HFFc6 (cell line): ENCODE measurements around the gene FBXW11. TPM values are rescaled to one million over a fixed set of nuclear protein-coding genes. Genes with fewer than 3 reads are reported as not detected.

Experiments used
- DNase-seq: peaks from one replicate; pipeline ENCODE4 v3.0.0-alpha.2; 2018
- H3K27ac Mint-ChIP-seq: 2 replicates; pipeline ENCODE4 v1.8.0; 2020; ENCODE audit warnings: mild to moderate bottlenecking, mixed read lengths
- H3K27me3 Mint-ChIP-seq: 2 replicates; pipeline ENCODE4 v1.8.0; 2021; ENCODE audit warnings: mild to moderate bottlenecking, moderate library complexity, mixed read lengths; ENCODE audit not compliant: insufficient read depth
- H3K36me3 Mint-ChIP-seq: 2 replicates; pipeline ENCODE4 v1.8.0; 2021; ENCODE audit warnings: low read depth, mixed read lengths
- H3K4me1 Mint-ChIP-seq: 2 replicates; pipeline ENCODE4 v1.8.0; 2020; ENCODE audit warnings: low read depth, mixed read lengths
- H3K4me3 Mint-ChIP-seq: 2 replicates; pipeline ENCODE4 v1.8.0; 2020; ENCODE audit warnings: mild to moderate bottlenecking, moderate library complexity, mixed read lengths
- H3K9me3 Mint-ChIP-seq: 2 replicates; pipeline ENCODE4 v1.8.0; 2020; ENCODE audit warnings: mild to moderate bottlenecking, mixed read lengths
- CTCF ChIP-seq: fragments of 200-600 bp; sonication (generic); IDR thresholded peaks from 2 replicates; pipeline ENCODE4 v1.5.0; 2021; ENCODE audit warnings: antibody characterized with exemption, mild to moderate bottlenecking
- total RNA-seq, 6 experiments: library from RNA; stranded (reverse); fragmentation: NEBNext Ultra II Directional; extraction: Animal tissue kit (Norgen Biotek cat#: 25700); gene quantifications; 2 replicates in 1 of 6; 3 replicates in 5 of 6; pipeline ENCODE4 v1.2.3, GENCODE V29; 2021

The FBXW11 gene
- total RNA-seq, 6 experiments from 2014 or later, result 54.5 to 60.5 (median 58.5) TPM

- Mint-ChIP-seq H3K27ac (no peak overlapping the region), H3K27me3 (no peaks in the 10 kb centered on the region), H3K4me1 (peaks cover 30% of the 10 kb centered on the region), H3K4me3 (no peak overlapping the region), H3K9me3 (no peaks in the 10 kb centered on the region), H3K36me3 (no peaks in the 10 kb centered on the region; the same call in 1 of the 2 replicates)
- peak; percentile 65 for DNase-seq
- peak; percentile 91 for TF ChIP-seq CTCF
Observed at GRCh38 chr5:171907725-171908343, 98.6 kb downstream of the FBXW11 start.

GRCh38 chr5:171906703-171907590 lies 99.5 kb downstream of the FBXW11 start:
- H3K36me3 Mint-ChIP-seq, result no peaks in the 10 kb centered on the region; the same call in 1 of the 2 replicates
- no peak for DNase-seq
- H3K27ac Mint-ChIP-seq, result no peak overlapping the region
- peaks cover 24% of the 10 kb centered on the region for H3K4me1 Mint-ChIP-seq
- TF ChIP-seq CTCF, result no peak
- no peaks in the 10 kb centered on the region for H3K27me3 Mint-ChIP-seq
- H3K4me3 Mint-ChIP-seq, result no peak overlapping the region
- H3K9me3 Mint-ChIP-seq, result no peaks in the 10 kb centered on the region

GRCh38 chr5:171906066-171906570 lies 100.3 kb downstream of the FBXW11 start:
- H3K4me3 Mint-ChIP-seq, result no peak overlapping the region
- no peaks in the 10 kb centered on the region for H3K27me3 Mint-ChIP-seq
- no peak for DNase-seq
- no peaks in the 10 kb centered on the region for H3K9me3 Mint-ChIP-seq
- TF ChIP-seq CTCF, result no peak
- H3K27ac Mint-ChIP-seq, result no peak overlapping the region
- no peaks in the 10 kb centered on the region; the same call in 1 of the 2 replicates for H3K36me3 Mint-ChIP-seq
- H3K4me1 Mint-ChIP-seq, result peaks cover 16% of the 10 kb centered on the region

GRCh38 chr5:171904886-171905285 lies 101.6 kb downstream of the FBXW11 start:
- H3K36me3 Mint-ChIP-seq, result no peaks in the 10 kb centered on the region; the same call in 1 of the 2 replicates
- H3K27me3 Mint-ChIP-seq, result no peaks in the 10 kb centered on the region
- DNase-seq, result no peak
- no peaks in the 10 kb centered on the region for H3K9me3 Mint-ChIP-seq
- no peak overlapping the region for H3K4me3 Mint-ChIP-seq
- no peak overlapping the region for H3K27ac Mint-ChIP-seq
- H3K4me1 Mint-ChIP-seq, result peaks cover 18% of the 10 kb centered on the region
- TF ChIP-seq CTCF, result no peak

- Mint-ChIP-seq H3K27me3 (no peaks in the 10 kb centered on the region), H3K36me3 (no peaks in the 10 kb centered on the region), H3K4me3 (no peak overlapping the region), H3K9me3 (no peaks in the 10 kb centered on the region), H3K27ac (no peak overlapping the region), H3K4me1 (peaks cover 35% of the 10 kb centered on the region)
- no peak for DNase-seq
- TF ChIP-seq CTCF, result no peak
Observed at GRCh38 chr5:171901764-171902163, 104.7 kb downstream of the FBXW11 start.
